Activated T-cell treated with anti-CD3 and anti-CD28 coated beads, Interleukin-2, amount 50 U/mL, for 4 hours (primary cell): Measurements from ENCODE around the gene UNC13C. TPM values are rescaled to one million over a fixed set of nuclear protein-coding genes. Genes with fewer than 3 reads are reported as not detected.

Experiments used
- ATAC-seq, 2 donors: fragments of 200-7000 bp; cut with Tn5 transposase; one replicate each; pipeline ENCODE4 v1.10.0; 2021
- DNase-seq: peaks from one replicate; pipeline ENCODE4 v3.0.0-alpha.2; 2020
- H3K27me3 Mint-ChIP-seq: one replicate; pipeline ENCODE4 v1.8.0; 2021; ENCODE audit warnings: low read depth, mixed read lengths
- H3K36me3 Mint-ChIP-seq: one replicate; pipeline ENCODE4 v1.8.0; 2022; ENCODE audit warnings: mixed read lengths; ENCODE audit not compliant: insufficient read depth
- H3K4me1 Mint-ChIP-seq: one replicate; pipeline ENCODE4 v1.8.0; 2021; ENCODE audit warnings: low read depth, mixed read lengths
- H3K4me3 Mint-ChIP-seq: one replicate; pipeline ENCODE4 v1.8.0; 2021; ENCODE audit warnings: mild to moderate bottlenecking, moderate library complexity, mixed read lengths
- H3K9me3 Mint-ChIP-seq: one replicate; pipeline ENCODE4 v1.8.0; 2021; ENCODE audit warnings: mixed read lengths
- total RNA-seq, 3 donors: library from RNA; stranded (reverse); gene quantifications; one replicate each; pipeline ENCODE4 v1.2.1, GENCODE V29; 2021

The UNC13C gene
- total RNA-seq, 3 donors from 2014 or later: not detected

DNA sequence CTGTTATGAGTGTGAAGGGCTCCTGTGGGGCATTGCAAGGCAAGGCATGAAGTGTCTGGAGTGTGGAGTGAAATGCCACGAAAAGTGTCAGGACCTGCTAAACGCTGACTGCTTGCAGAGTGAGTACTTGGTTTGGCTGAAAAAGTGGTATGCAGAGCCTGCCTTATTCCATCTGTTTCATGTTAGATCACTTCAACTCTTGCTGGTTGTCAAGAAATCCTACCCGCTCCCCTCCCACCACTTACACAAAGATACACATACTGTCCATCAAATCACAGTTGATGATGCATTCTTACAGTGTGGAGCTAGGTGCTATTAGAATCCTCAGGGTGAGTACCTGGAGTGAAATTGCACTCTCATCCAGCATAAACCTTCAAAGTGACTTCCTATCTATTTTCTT is 272.1 kb downstream of the UNC13C start:
- Mint-ChIP-seq H3K27me3 (no peaks in the 10 kb centered on the region), H3K4me3 (no peak overlapping the region), H3K9me3 (no peaks in the 10 kb centered on the region), H3K4me1 (no peaks in the 10 kb centered on the region), H3K36me3 (no peaks in the 10 kb centered on the region)
- no peak for ATAC-seq
- no peak for DNase-seq

GRCh38 chr15:54256190-54256589 is 277.9 kb downstream of the UNC13C start:
- Mint-ChIP-seq H3K4me3 (no peak overlapping the region), H3K9me3 (no peaks in the 10 kb centered on the region), H3K27me3 (no peaks in the 10 kb centered on the region), H3K36me3 (no peaks in the 10 kb centered on the region), H3K4me1 (no peaks in the 10 kb centered on the region)
- no peak for DNase-seq
- ATAC-seq: no peak

DNA sequence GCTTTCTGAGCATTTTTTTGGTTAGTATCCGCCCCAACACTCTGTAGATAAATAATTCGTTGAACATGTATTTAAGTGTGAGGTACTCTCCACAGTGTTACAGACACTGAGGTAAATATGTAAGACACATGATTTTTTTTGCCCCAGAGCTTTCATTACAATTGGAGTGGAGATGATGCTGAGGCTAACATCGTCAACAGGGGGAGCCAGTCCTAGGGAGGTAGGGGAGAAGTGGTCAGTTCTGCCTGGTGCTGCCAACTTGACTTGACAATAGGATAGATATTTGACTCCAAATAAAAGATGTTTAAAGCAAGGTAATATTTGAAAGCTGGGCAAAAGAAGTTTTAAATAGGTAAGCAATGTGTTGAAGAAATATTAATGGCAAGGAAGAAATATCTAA is 295.7 kb downstream of the UNC13C start:
- no peak for DNase-seq
- H3K4me1 Mint-ChIP-seq: no peaks in the 10 kb centered on the region
- H3K4me3 Mint-ChIP-seq: no peak overlapping the region
- H3K36me3 Mint-ChIP-seq: no peaks in the 10 kb centered on the region
- ATAC-seq: no peak
- H3K9me3 Mint-ChIP-seq: no peaks in the 10 kb centered on the region
- no peaks in the 10 kb centered on the region for H3K27me3 Mint-ChIP-seq

GRCh38 chr15:54277834-54278233 is 299.6 kb downstream of the UNC13C start:
- H3K36me3 Mint-ChIP-seq: no peaks in the 10 kb centered on the region
- H3K4me1 Mint-ChIP-seq: no peaks in the 10 kb centered on the region

DNA sequence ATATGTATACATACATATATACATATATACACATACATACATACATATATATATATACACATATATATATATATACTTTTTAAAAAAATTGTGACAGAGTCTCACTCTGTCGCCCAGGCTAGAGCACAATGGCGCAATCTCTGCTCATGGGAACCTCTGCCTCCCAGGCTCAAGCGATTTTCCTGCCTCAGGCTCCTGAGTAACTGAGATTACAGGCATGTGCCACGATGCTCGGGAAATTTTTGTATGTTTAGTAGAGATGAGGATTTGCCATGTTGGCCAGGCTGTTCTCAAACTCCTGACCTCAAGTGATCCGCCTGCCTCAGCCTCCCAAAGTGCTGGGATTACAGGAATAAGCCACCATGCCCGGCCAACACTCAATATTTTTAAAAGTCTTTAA is 302.5 kb downstream of the UNC13C start:
- no peaks in the 10 kb centered on the region for H3K4me1 Mint-ChIP-seq
- H3K9me3 Mint-ChIP-seq: no peaks in the 10 kb centered on the region
- no peak overlapping the region for H3K4me3 Mint-ChIP-seq
- ATAC-seq (no peak), DNase-seq (no peak)
- no peaks in the 10 kb centered on the region for H3K36me3 Mint-ChIP-seq
- no peaks in the 10 kb centered on the region for H3K27me3 Mint-ChIP-seq

More at GRCh38 chr15:54277834-54278233, 299.6 kb downstream of the UNC13C start:
- Mint-ChIP-seq H3K9me3 (no peaks in the 10 kb centered on the region), H3K4me3 (no peak overlapping the region), H3K27me3 (no peaks in the 10 kb centered on the region)
- ATAC-seq (no peak), DNase-seq (no peak)

GRCh38 chr15:54282228-54282836 is 304.1 kb downstream of the UNC13C start:
- Mint-ChIP-seq H3K27me3 (no peaks in the 10 kb centered on the region), H3K4me3 (no peak overlapping the region), H3K36me3 (no peaks in the 10 kb centered on the region), H3K4me1 (no peaks in the 10 kb centered on the region), H3K9me3 (peaks cover 4% of the 10 kb centered on the region)
- ATAC-seq (no peak), DNase-seq (no peak)

- no peak for ATAC-seq
- H3K4me1 Mint-ChIP-seq: no peaks in the 10 kb centered on the region
- no peak for DNase-seq
- H3K4me3 Mint-ChIP-seq: no peak overlapping the region
- peaks cover 1% of the 10 kb centered on the region for H3K27me3 Mint-ChIP-seq
- peaks cover 4% of the 10 kb centered on the region for H3K9me3 Mint-ChIP-seq
- H3K36me3 Mint-ChIP-seq: no peaks in the 10 kb centered on the region
Measured at GRCh38 chr15:54288049-54288448, 309.8 kb downstream of the UNC13C start.

- Mint-ChIP-seq H3K9me3 (peaks cover 4% of the 10 kb centered on the region), H3K4me1 (no peaks in the 10 kb centered on the region), H3K36me3 (no peaks in the 10 kb centered on the region), H3K4me3 (no peak overlapping the region), H3K27me3 (peaks cover 1% of the 10 kb centered on the region)
- ATAC-seq (no peak), DNase-seq (no peak)
Measured at GRCh38 chr15:54289590-54290136, 311.4 kb downstream of the UNC13C start.

DNA sequence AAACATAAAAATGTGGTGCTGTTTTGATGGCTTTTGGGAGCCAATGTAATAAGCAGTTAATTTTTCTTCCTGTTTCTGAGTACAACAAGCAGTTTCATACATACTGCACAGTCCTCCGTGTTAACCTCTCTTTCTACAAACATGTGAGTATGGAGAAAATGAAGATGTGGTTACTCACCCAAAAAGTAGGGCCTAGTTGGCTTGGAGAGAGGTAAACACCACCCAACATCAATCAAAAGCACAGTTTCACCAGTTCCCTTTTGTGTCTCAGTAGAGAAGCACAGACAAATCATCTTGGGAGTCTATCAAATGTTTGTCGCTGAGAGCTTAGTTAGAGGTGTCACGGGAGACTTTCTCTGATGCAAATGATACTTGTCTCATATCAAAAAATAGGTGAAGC is 320.2 kb downstream of the UNC13C start:
- DNase-seq: no peak
- H3K36me3 Mint-ChIP-seq: no peaks in the 10 kb centered on the region
- ATAC-seq: no peak
- H3K27me3 Mint-ChIP-seq: no peaks in the 10 kb centered on the region
- no peak overlapping the region for H3K4me3 Mint-ChIP-seq
- no peaks in the 10 kb centered on the region for H3K4me1 Mint-ChIP-seq
- no peaks in the 10 kb centered on the region for H3K9me3 Mint-ChIP-seq

GRCh38 chr15:54304321-54304720 is 326.1 kb downstream of the UNC13C start:
- no peak for ATAC-seq
- DNase-seq: no peak
- Mint-ChIP-seq H3K9me3 (no peaks in the 10 kb centered on the region), H3K4me3 (no peak overlapping the region), H3K4me1 (no peaks in the 10 kb centered on the region), H3K36me3 (no peaks in the 10 kb centered on the region), H3K27me3 (no peaks in the 10 kb centered on the region)

DNA sequence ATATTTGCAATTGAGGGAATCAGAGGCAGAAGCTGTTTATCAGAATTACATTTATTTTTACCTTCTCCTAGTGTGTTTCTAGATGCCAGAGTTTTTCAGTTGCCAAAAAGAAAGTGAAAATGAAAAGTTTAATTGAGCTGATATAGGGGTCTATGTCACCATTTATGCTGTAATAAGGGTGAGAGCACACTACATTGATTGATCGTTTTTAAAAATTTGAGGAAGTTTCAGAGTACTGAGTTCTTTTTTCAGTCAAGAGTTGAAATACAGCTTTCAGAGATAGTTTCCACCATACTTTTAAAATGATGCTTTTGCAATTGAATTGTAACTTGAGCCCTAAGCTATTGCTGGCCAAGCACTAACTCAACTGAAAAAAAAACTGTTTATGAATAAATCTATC is 326.9 kb downstream of the UNC13C start:
- ATAC-seq (no peak), DNase-seq (no peak)
- Mint-ChIP-seq H3K27me3 (no peaks in the 10 kb centered on the region), H3K4me1 (no peaks in the 10 kb centered on the region), H3K9me3 (no peaks in the 10 kb centered on the region), H3K4me3 (no peak overlapping the region), H3K36me3 (no peaks in the 10 kb centered on the region)

DNA sequence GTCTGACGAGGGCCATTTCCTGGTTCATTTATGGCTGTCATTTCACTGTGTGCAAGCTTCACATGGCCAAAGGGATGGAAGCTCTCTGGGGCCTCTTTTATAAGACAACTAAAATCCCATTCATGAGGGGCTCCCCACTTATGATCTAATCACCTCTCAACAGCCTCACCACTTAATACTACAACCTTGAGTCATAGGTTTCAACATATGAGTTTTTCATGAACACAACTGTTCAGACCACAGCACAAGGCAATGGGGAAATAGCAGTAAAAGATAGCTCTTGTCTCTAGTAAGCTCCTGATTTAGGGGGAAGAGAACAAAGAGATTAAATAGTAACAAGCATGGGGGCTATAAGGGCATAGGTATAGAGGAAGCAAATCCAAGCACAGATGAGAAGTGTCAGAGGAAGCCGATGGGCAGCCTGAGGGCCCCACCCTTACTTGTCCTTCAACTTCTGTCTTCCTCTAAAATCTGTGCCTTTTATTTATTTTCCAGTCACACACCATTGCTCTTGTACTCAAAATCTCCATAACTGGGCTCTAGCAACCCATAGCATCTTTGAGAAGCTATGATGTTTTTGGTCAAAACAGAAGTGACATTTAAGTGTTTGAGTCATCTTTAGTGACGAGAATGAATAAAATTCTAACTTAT is 329.1 kb downstream of the UNC13C start:
- ATAC-seq: no peak

GRCh38 chr15:54307926-54308325 is 329.7 kb downstream of the UNC13C start:
- H3K4me3 Mint-ChIP-seq: no peak overlapping the region
- H3K9me3 Mint-ChIP-seq: no peaks in the 10 kb centered on the region
- no peak for DNase-seq
- H3K27me3 Mint-ChIP-seq: no peaks in the 10 kb centered on the region
- H3K36me3 Mint-ChIP-seq: no peaks in the 10 kb centered on the region
- no peaks in the 10 kb centered on the region for H3K4me1 Mint-ChIP-seq
- no peak for ATAC-seq

More for the DNA sequence above, 329.1 kb downstream of the UNC13C start:
- Mint-ChIP-seq H3K27me3 (no peaks in the 10 kb centered on the region), H3K4me1 (no peaks in the 10 kb centered on the region), H3K4me3 (no peak overlapping the region), H3K9me3 (no peaks in the 10 kb centered on the region), H3K36me3 (no peaks in the 10 kb centered on the region)
- DNase-seq: no peak

GRCh38 chr15:54312528-54312927 is 334.3 kb downstream of the UNC13C start:
- no peaks in the 10 kb centered on the region for H3K36me3 Mint-ChIP-seq
- no peaks in the 10 kb centered on the region for H3K4me1 Mint-ChIP-seq
- no peak for ATAC-seq
- no peaks in the 10 kb centered on the region for H3K27me3 Mint-ChIP-seq
- no peak for DNase-seq
- H3K4me3 Mint-ChIP-seq: no peak overlapping the region
- no peaks in the 10 kb centered on the region for H3K9me3 Mint-ChIP-seq

GRCh38 chr15:54321426-54321825 is 343.2 kb downstream of the UNC13C start:
- Mint-ChIP-seq H3K4me1 (no peaks in the 10 kb centered on the region), H3K9me3 (no peaks in the 10 kb centered on the region)
- ATAC-seq: no peak

More at GRCh38 chr15:54321426-54321825, 343.2 kb downstream of the UNC13C start:
- Mint-ChIP-seq H3K36me3 (no peaks in the 10 kb centered on the region), H3K4me3 (no peak overlapping the region), H3K27me3 (peaks cover 1% of the 10 kb centered on the region)
- no peak for DNase-seq
